B cell (primary cell): Measurements from ENCODE around the gene PSMD8.

ENCODE experiments used
- CTCF ChIP-seq: fragments of 200-600 bp; IDR thresholded peaks from one replicate; pipeline ENCODE4 v1.8.0; 2022; ENCODE audit warnings: antibody characterized with exemption, mild to moderate bottlenecking
- EZH2 ChIP-seq: IDR thresholded peaks from 2 replicates; pipeline ENCODE4 v1.6.1; 2012; ENCODE audit warnings: borderline replicate concordance, low read depth, mild to moderate bottlenecking, moderate library complexity, low read length; ENCODE audit not compliant: insufficient read depth, poor library complexity, severe bottlenecking

- TF ChIP-seq CTCF (no peak), EZH2 (no peak)
Observed at GRCh38 chr19:38381138-38381537, 6.8 kb downstream of the PSMD8 start.
